Dermis blood vessel endothelial cell (primary cell): ENCODE results near the gene ERBB2. TPM values are rescaled to one million over a fixed set of nuclear protein-coding genes. Genes with fewer than 3 reads are reported as not detected.

Experiments
- DNase-seq: peaks from one replicate; pipeline ENCODE4 v3.0.0; 2010
- total RNA-seq: library from RNA; depleted of rRNA; stranded (reverse); fragments of >200 nt; gene quantifications from 2 replicates; pipeline ENCODE4 v1.2.3, GENCODE V29; 2014

The ERBB2 gene
- total RNA-seq, 1 donor from 2014 or later, result 3.4 TPM

- no peak for DNase-seq
These were observed 70.2 kb downstream of the ERBB2 start for GRCh38 chr17:39769974-39770587.

DNA sequence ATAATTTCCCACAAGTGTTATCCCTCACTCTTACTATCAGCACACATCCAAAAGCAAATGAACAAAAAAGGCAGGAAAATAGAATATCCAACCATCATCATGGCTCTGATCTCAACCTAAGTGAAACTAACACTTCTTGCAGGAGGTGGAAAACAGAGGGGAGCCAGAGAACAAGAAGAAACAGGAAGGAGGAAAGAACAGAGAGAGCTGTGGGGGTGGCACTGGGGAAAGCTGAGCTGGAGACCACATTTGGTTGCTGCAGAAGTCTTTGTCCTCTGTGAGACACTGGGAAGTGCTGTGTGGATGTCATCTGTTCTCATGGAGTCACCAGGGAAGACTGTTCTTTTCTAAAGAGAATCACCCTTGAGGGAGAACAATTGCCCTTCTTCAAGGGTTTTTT is 72.6 kb downstream of the ERBB2 start:
- no peak for DNase-seq

DNA sequence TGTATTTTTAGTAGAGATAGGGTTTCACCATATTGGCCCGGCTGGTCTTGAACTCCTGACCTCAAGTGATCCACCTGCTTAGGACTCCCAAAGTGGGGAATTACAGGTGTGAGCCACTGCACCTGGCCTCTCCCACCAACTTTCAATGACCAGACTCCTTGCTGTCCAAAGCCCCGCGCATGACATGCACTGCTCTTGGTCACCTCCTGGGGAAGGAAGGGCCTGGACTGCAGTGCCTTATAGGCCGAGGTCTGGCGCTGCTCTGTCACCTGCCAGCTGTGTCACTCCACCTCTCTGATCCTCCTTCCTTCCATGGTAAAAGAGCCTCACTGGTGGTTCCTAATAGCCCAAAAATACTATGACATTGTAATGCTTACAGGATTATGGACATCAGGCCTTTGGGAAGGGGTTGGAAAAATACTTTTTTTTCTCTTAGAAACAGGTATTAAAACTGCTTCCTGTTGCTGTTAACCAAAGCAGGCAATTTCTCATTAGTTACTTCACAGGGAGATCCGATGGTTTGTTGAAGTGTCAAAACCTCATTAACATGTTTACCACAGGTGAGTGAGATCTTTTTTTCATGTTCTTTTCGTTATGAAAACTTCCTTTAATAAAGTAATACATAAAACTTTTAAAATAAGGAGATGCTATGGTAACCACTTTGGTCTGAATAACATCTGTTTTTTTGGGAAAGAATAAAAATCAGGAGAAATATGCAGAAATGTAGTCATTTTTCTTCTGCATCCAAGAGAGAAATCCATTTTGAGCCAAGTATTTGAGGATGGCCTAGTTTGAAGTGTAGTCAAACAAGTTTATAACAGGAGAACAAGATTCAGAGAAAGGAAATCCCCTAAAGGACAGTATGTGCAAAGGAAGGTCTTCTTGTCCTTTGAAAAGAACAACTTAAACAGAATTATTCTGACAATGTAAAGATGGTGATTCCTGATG is 73.4 kb downstream of the ERBB2 start:
- DNase-seq, result no peak

- DNase-seq, result no peak
These were observed 74.2 kb downstream of the ERBB2 start for GRCh38 chr17:39774047-39774446.

DNA sequence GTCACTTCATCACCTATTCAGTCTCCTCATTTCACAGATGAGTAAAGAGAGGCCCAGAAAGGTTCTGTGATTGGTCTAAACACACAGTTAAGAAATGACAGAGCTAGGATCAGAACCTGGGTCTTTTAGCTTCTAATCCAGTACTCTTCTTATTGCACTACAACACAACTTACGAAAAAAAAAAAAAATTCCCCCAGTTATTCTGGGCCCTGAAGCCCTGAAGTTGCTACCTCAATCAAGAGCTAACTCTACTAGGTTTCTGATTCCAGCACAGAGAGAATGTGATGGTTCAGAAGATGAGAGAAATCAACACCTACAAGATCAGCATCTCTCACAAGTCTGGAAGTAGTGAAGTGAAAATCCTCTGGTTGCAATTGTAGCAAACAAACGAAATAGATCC is 75.2 kb downstream of the ERBB2 start:
- no peak for DNase-seq

GRCh38 chr17:39776252-39776651 is 76.4 kb downstream of the ERBB2 start:
- DNase-seq, result no peak

GRCh38 chr17:39777534-39778365 is 77.9 kb downstream of the ERBB2 start:
- no peak for DNase-seq

Other genes with a start within 250 kb of the ERBB2 start
- 18.9 and 32.2 TPM in 2 replicates for gene MED1, start 248.8 kb upstream of the ERBB2 start, total RNA-seq
- 24.5 and 29.5 TPM in 2 replicates for gene CDK12, start 238.6 kb upstream of the ERBB2 start, total RNA-seq
- gene NEUROD2, start 92.1 kb upstream of the ERBB2 start, total RNA-seq, result not detected in 2 replicates
- not detected in 2 replicates for gene PPP1R1B, start 73.1 kb upstream of the ERBB2 start, total RNA-seq
- gene STARD3, start 62.9 kb upstream of the ERBB2 start, total RNA-seq, result 46.6 and 73.2 TPM in 2 replicates
- 0.60 and 0.68 TPM in 2 replicates for gene TCAP, start 34.7 kb upstream of the ERBB2 start, total RNA-seq
- 1.2 and 1.7 TPM in 2 replicates for gene PNMT, start 31.6 kb upstream of the ERBB2 start, total RNA-seq
- 4.0 and 5.4 TPM in 2 replicates for gene PGAP3, start 12.0 kb upstream of the ERBB2 start, total RNA-seq
- 13.4 and 18.5 TPM in 2 replicates for gene MIEN1, start 30.5 kb downstream of the ERBB2 start, total RNA-seq
- gene GRB7, start 37.9 kb downstream of the ERBB2 start, total RNA-seq, result 0.28 and 0.34 TPM in 2 replicates
- not detected in 2 replicates for gene IKZF3, start 164.2 kb downstream of the ERBB2 start, total RNA-seq
- not detected in 2 replicates for gene ZPBP2, start 168.1 kb downstream of the ERBB2 start, total RNA-seq
- gene GSDMB, start 218.6 kb downstream of the ERBB2 start, total RNA-seq, result 1.8 and 5.8 TPM in 2 replicates
- gene ORMDL3, start 227.5 kb downstream of the ERBB2 start, total RNA-seq, result 31.6 and 38.5 TPM in 2 replicates
- not detected in 2 replicates for gene LRRC3C, start 227.7 kb downstream of the ERBB2 start, total RNA-seq